Stomach (tissue), 4 donors: Measurements from ENCODE around the gene FADS2.

Source experiments
- EP300 ChIP-seq: sonication (generic); formaldehyde crosslinking; IDR thresholded peaks from one replicate; pipeline ENCODE4 v1.6.1; 2017; ENCODE audit warnings: antibody characterized with exemption
- POLR2A ChIP-seq, 4 donors: fragments of 450-650 bp; IDR thresholded peaks; one replicate each; pipeline ENCODE4 v1.6.1; 2016; ENCODE audit warnings: antibody characterized with exemption in 4 of 4, control low read depth in 2 of 4, mild to moderate bottlenecking in 1 of 4, moderate library complexity in 1 of 4
- POLR2AphosphoS5 ChIP-seq, 3 donors: sonication (generic); formaldehyde crosslinking; IDR thresholded peaks; one replicate each; pipeline ENCODE4 v1.6.1; 2016; ENCODE audit warnings: antibody characterized with exemption in 3 of 3
- TF ChIP-seq, protein P1 (sequence below), 7 experiments: fragments of 450-650 bp in 4 of 7; fragments of 200-600 bp in 3 of 7; sonication (generic) in 3 of 7; IDR thresholded peaks; one replicate each; pipeline ENCODE4 v1.5.1; 2016 to 2019; ENCODE audit warnings: antibody characterized with exemption in 7 of 7, control low read depth in 2 of 7, mild to moderate bottlenecking in 1 of 7

- TF ChIP-seq, protein P1, sequence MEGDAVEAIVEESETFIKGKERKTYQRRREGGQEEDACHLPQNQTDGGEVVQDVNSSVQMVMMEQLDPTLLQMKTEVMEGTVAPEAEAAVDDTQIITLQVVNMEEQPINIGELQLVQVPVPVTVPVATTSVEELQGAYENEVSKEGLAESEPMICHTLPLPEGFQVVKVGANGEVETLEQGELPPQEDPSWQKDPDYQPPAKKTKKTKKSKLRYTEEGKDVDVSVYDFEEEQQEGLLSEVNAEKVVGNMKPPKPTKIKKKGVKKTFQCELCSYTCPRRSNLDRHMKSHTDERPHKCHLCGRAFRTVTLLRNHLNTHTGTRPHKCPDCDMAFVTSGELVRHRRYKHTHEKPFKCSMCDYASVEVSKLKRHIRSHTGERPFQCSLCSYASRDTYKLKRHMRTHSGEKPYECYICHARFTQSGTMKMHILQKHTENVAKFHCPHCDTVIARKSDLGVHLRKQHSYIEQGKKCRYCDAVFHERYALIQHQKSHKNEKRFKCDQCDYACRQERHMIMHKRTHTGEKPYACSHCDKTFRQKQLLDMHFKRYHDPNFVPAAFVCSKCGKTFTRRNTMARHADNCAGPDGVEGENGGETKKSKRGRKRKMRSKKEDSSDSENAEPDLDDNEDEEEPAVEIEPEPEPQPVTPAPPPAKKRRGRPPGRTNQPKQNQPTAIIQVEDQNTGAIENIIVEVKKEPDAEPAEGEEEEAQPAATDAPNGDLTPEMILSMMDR (IDR thresholded peaks at IDR 0.05): no peak
- peak in 1 of 3 donors; percentile 52 for TF ChIP-seq POLR2AphosphoS5 (IDR thresholded peaks at IDR 0.05)
- no peak for TF ChIP-seq POLR2A (IDR thresholded peaks at IDR 0.05)
- no peak for TF ChIP-seq EP300
Observed at GRCh38 chr11:61904539-61905048, 76.5 kb downstream of the FADS2 start.
